Astrocyte (in vitro differentiated cells and primary cell): ENCODE results near the gene TAF1B. TPM values are rescaled to one million over a fixed set of nuclear protein-coding genes. Genes with fewer than 3 reads are reported as not detected.
A peak's percentile ranks its signal among the peaks of the same experiment; 100 is the strongest.

ENCODE experiments used
- DNase-seq: peaks from one replicate; pipeline ENCODE4 v3.0.0-alpha.2; 2010; ENCODE audit warnings: low read depth
- FAIRE-seq: peaks from 2 replicates; lab custom pipeline; 2011; peaks lifted over from hg19 to GRCh38; lab: Jason Lieb, UNC
- H2AFZ ChIP-seq: 2 replicates; pipeline ENCODE4 v1.6.0; 2012; ENCODE audit warnings: low read depth, low read length, inconsistent platforms
- H3K27ac ChIP-seq: 2 replicates; pipeline ENCODE4 v1.5.1; 2011; ENCODE audit warnings: low read depth, low read length, inconsistent platforms
- H3K27me3 ChIP-seq: 2 replicates; pipeline ENCODE4 v1.6.0; 2011; ENCODE audit warnings: low read length, inconsistent platforms; ENCODE audit not compliant: insufficient read depth
- H3K36me3 ChIP-seq: 2 replicates; pipeline ENCODE4 v1.5.1; 2011; ENCODE audit warnings: low read length, inconsistent platforms; ENCODE audit not compliant: insufficient read depth
- H3K4me1 ChIP-seq: 2 replicates; pipeline ENCODE4 v1.5.1; 2011; ENCODE audit warnings: low read length, inconsistent platforms; ENCODE audit not compliant: insufficient read depth
- H3K4me2 ChIP-seq: 2 replicates; pipeline ENCODE4 v1.6.0; 2012; ENCODE audit warnings: low read length, inconsistent platforms
- H3K4me3 ChIP-seq: 2 replicates; pipeline ENCODE4 v1.5.1; 2011; ENCODE audit warnings: low read depth, mild to moderate bottlenecking, low read length, inconsistent platforms; ENCODE audit not compliant: insufficient read depth
- H3K79me2 ChIP-seq: 2 replicates; pipeline ENCODE4 v1.6.0; 2012; ENCODE audit warnings: mild to moderate bottlenecking, low read length, inconsistent platforms; ENCODE audit not compliant: insufficient read depth
- H3K9ac ChIP-seq: 2 replicates; pipeline ENCODE4 v1.6.0; 2012; ENCODE audit warnings: mild to moderate bottlenecking, low read length, inconsistent platforms
- H3K9me3 ChIP-seq: 2 replicates; pipeline ENCODE4 v1.5.1; 2012; ENCODE audit warnings: low read depth, mild to moderate bottlenecking, low read length, inconsistent platforms; ENCODE audit not compliant: insufficient read depth
- H4K20me1 ChIP-seq: 2 replicates; pipeline ENCODE4 v1.6.0; 2012; ENCODE audit warnings: low read length, inconsistent platforms; ENCODE audit not compliant: insufficient read depth
- H3K27ac Mint-ChIP-seq: one replicate; pipeline ENCODE4 v1.8.0; 2021; ENCODE audit warnings: mild to moderate bottlenecking, mixed read lengths; ENCODE audit not compliant: unreplicated experiment
- H3K27me3 Mint-ChIP-seq: one replicate; pipeline ENCODE4 v1.8.0; 2021; ENCODE audit warnings: low read depth, mixed read lengths; ENCODE audit not compliant: unreplicated experiment
- H3K36me3 Mint-ChIP-seq: one replicate; pipeline ENCODE4 v1.8.0; 2021; ENCODE audit warnings: low read depth, mixed read lengths; ENCODE audit not compliant: unreplicated experiment
- H3K4me1 Mint-ChIP-seq: one replicate; pipeline ENCODE4 v1.8.0; 2021; ENCODE audit warnings: low read depth, mixed read lengths; ENCODE audit not compliant: unreplicated experiment
- H3K4me3 Mint-ChIP-seq: one replicate; pipeline ENCODE4 v1.8.0; 2021; ENCODE audit warnings: mild to moderate bottlenecking, moderate library complexity, mixed read lengths; ENCODE audit not compliant: unreplicated experiment
- H3K9me3 Mint-ChIP-seq: one replicate; pipeline ENCODE4 v1.8.0; 2021; ENCODE audit warnings: mild to moderate bottlenecking, mixed read lengths; ENCODE audit not compliant: unreplicated experiment
- EZH2 ChIP-seq: IDR thresholded peaks from 2 replicates; pipeline ENCODE4 v1.6.1; 2012; ENCODE audit warnings: mild to moderate bottlenecking, low read length, inconsistent platforms; ENCODE audit not compliant: insufficient read depth
- total RNA-seq: library from RNA; stranded (reverse); gene quantifications from 2 replicates; pipeline ENCODE4 v1.2.1, GENCODE V29; 2021
- TF ChIP-seq, protein P1 (sequence below): IDR thresholded peaks from 2 replicates; pipeline ENCODE4 v1.5.1; 2011; ENCODE audit warnings: low read depth, mild to moderate bottlenecking, inconsistent platforms, low read length, moderate library complexity; ENCODE audit not compliant: insufficient read depth

Gene TAF1B
- total RNA-seq, 1 donor from 2014 or later = 14.5 TPM

DNA sequence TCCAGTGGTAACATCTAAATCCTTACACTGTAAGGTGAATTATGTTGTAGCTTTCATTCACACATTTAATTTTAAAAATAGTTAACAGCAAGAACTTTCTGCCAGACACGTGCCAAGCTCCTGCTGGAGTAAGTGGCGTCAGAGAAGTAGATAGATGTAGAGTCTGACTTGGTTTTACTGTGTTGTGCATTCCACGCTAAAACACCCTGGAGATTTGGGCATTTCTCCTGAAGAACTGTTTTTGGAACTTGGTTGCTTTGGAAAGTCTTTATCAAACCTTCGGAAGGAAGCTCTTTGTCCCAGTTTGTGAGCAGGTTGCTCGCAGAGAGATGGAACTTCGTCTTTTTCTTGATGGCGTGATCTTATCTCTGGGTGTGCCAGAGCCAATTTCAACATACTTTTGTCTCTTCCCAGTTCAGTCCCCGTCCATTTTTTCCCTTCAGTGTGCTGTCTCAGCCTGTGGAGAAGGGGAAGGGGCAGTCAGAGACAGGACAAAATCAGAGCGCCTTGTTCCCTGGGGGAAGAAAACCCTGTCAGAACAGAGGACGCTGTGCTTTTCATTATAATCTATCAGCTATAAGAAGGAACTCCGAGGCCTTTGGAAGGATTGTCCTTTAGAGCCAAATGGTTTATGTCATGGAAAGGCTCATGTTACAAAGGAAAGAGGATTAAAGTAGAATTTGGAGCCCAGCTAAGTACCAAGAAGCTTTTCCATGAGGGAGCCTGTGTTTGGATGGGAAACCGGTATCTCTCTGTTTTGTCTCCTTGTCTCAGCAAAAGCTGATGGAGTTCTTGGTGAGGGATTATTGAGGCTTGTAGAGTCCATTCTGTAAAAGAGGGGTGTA lies 127.1 kb downstream of the TAF1B start:
- Histone ChIP-seq H3K9me3 (no peaks in the 10 kb centered on the region), H2AFZ (no peak overlapping the region), H3K36me3 (no peaks in the 10 kb centered on the region), H3K4me2 (no peak overlapping the region), H3K27me3 (no peaks in the 10 kb centered on the region), H3K4me1 (peaks cover 24% of the 10 kb centered on the region), H3K79me2 (no peaks in the 10 kb centered on the region), H3K27ac (no peak overlapping the region), H3K9ac (no peak overlapping the region), H4K20me1 (no peaks in the 10 kb centered on the region), H3K4me3 (no peak overlapping the region)
- H3K36me3 Mint-ChIP-seq = no peaks in the 10 kb centered on the region
- H3K4me1 Mint-ChIP-seq = peaks cover 35% of the 10 kb centered on the region
- no peak overlapping the region for H3K27ac Mint-ChIP-seq
- FAIRE-seq = no peak
- H3K27me3 Mint-ChIP-seq = no peaks in the 10 kb centered on the region
- no peak for DNase-seq
- no peaks in the 10 kb centered on the region for H3K9me3 Mint-ChIP-seq
- no peak overlapping the region for H3K4me3 Mint-ChIP-seq
- TF ChIP-seq, protein P1, sequence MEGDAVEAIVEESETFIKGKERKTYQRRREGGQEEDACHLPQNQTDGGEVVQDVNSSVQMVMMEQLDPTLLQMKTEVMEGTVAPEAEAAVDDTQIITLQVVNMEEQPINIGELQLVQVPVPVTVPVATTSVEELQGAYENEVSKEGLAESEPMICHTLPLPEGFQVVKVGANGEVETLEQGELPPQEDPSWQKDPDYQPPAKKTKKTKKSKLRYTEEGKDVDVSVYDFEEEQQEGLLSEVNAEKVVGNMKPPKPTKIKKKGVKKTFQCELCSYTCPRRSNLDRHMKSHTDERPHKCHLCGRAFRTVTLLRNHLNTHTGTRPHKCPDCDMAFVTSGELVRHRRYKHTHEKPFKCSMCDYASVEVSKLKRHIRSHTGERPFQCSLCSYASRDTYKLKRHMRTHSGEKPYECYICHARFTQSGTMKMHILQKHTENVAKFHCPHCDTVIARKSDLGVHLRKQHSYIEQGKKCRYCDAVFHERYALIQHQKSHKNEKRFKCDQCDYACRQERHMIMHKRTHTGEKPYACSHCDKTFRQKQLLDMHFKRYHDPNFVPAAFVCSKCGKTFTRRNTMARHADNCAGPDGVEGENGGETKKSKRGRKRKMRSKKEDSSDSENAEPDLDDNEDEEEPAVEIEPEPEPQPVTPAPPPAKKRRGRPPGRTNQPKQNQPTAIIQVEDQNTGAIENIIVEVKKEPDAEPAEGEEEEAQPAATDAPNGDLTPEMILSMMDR = no peak
- TF ChIP-seq EZH2 = no peak

DNA sequence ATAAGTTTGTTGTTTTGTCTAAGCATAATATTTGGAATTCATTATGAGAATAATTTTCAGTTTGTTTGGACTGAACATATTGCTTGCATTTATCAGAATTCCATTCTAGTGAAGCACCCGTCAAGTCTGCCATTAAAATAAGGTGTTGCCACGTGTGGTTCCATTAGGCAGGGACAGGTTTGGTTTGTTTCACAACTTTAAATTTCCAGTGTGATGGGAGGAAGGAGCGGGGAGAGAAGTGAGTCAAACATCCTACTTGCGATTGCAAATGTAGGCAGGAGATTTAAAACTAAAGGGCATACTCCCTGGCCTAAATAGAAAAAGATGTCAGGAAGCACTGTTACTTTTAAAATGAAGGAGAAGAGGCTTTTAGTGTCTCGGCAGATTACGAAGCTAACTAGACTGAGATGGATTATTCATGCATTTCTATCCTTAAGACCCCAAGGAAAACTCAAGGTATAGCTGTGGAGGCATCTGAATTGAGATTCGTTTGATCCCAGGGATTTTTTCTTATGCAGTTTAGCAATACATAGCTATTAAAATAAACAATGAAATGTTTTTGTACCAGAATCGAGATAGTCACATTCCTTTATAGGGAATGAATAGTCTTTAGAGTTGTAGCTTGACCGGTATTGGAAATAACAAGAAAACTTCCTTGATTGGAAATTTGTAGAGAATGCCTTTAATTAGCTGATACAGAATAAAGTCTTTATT lies 128.0 kb downstream of the TAF1B start:
- no peaks in the 10 kb centered on the region for H4K20me1 ChIP-seq
- H3K4me3 ChIP-seq = no peak overlapping the region
- no peak overlapping the region for H2AFZ ChIP-seq
- FAIRE-seq = no peak
- DNase-seq = peak; percentile 23
- peaks cover 26% of the 10 kb centered on the region for H3K4me1 ChIP-seq
- H3K4me2 ChIP-seq = no peak overlapping the region
- no peaks in the 10 kb centered on the region for H3K79me2 ChIP-seq
- no peaks in the 10 kb centered on the region for H3K27me3 ChIP-seq
- no peak overlapping the region for H3K27ac ChIP-seq
- Mint-ChIP-seq H3K27me3 (no peaks in the 10 kb centered on the region), H3K4me3 (no peak overlapping the region), H3K9me3 (no peaks in the 10 kb centered on the region), H3K36me3 (no peaks in the 10 kb centered on the region), H3K4me1 (peaks cover 40% of the 10 kb centered on the region), H3K27ac (no peak overlapping the region)
- no peaks in the 10 kb centered on the region for H3K9me3 ChIP-seq
- no peak overlapping the region for H3K9ac ChIP-seq
- TF ChIP-seq, protein P1 = no peak
- TF ChIP-seq EZH2 = no peak
- no peaks in the 10 kb centered on the region for H3K36me3 ChIP-seq
